ENCODE data around the gene NIN.

GRCh38 chr14:50711043-50711442 lies 119.9 kb downstream of the NIN start:
- TF ChIP-seq CTCF (IDR thresholded peaks at IDR 0.05): no peak
- TF ChIP-seq POLR2A (IDR thresholded peaks at IDR 0.05): no peak
